ENCODE data around the gene FBXL5.

Gene FBXL5

GRCh38 chr4:15610855-15611254 is 44.3 kb downstream of the FBXL5 start:
- Histone ChIP-seq H3K36me3 (replicated peaks) (peaks cover 3% of the 10 kb centered on the region), H3K27ac (no peak overlapping the region), H3K27me3 (replicated peaks) (no peaks in the 10 kb centered on the region), H3K4me3 (ENCODE audit: low read depth, low read length) (no peak overlapping the region)
- in situ Hi-C loops (cut with HindIII; ENCODE audit: low pct_ligation_motif_present, low sequenced_read_pairs) = no loop called here
- DNase-seq = no peak
- TF ChIP-seq, protein P1, sequence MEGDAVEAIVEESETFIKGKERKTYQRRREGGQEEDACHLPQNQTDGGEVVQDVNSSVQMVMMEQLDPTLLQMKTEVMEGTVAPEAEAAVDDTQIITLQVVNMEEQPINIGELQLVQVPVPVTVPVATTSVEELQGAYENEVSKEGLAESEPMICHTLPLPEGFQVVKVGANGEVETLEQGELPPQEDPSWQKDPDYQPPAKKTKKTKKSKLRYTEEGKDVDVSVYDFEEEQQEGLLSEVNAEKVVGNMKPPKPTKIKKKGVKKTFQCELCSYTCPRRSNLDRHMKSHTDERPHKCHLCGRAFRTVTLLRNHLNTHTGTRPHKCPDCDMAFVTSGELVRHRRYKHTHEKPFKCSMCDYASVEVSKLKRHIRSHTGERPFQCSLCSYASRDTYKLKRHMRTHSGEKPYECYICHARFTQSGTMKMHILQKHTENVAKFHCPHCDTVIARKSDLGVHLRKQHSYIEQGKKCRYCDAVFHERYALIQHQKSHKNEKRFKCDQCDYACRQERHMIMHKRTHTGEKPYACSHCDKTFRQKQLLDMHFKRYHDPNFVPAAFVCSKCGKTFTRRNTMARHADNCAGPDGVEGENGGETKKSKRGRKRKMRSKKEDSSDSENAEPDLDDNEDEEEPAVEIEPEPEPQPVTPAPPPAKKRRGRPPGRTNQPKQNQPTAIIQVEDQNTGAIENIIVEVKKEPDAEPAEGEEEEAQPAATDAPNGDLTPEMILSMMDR (IDR thresholded peaks at IDR 0.05; ENCODE audit: low read depth, low read length, missing control alignments) = no peak

- Histone ChIP-seq H3K27me3 (replicated peaks) (no peaks in the 10 kb centered on the region), H3K27ac (no peak overlapping the region), H3K4me3 (ENCODE audit: low read depth, low read length) (no peak overlapping the region), H3K36me3 (replicated peaks) (peaks cover 12% of the 10 kb centered on the region)
- TF ChIP-seq, protein P1 (IDR thresholded peaks at IDR 0.05; ENCODE audit: low read depth, low read length, missing control alignments) = no peak
- in situ Hi-C loops (cut with HindIII; ENCODE audit: low pct_ligation_motif_present, low sequenced_read_pairs) = no loop called here
- DNase-seq = no peak
Measured at GRCh38 chr4:15605537-15605936, 49.6 kb downstream of the FBXL5 start.

DNA sequence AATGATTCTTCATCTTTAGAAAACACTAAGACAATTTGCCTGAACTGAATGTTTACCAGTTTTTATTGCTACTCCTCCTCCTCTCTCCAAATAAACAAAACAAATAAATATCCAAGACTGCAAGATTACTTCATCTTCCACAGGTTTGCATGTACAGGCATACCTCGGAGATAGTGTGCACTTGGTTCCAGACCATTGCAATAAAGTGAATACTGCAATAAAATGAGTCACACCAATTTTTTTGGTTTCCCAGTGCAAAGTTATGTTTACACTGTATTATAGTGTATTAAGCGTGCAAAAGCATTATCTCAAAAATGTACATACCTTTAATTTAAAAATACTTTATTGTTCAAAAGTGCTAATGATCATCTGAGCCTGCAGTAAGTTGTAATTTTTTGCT is 53.3 kb downstream of the FBXL5 start:
- TF ChIP-seq, protein P1 (IDR thresholded peaks at IDR 0.05; ENCODE audit: low read depth, low read length, missing control alignments) = no peak
- no peaks in the 10 kb centered on the region for H3K27me3 ChIP-seq (replicated peaks)
- in situ Hi-C loops (cut with HindIII; ENCODE audit: low pct_ligation_motif_present, low sequenced_read_pairs) = no loop called here
- DNase-seq = no peak
- no peak overlapping the region for H3K4me3 ChIP-seq (ENCODE audit: low read depth, low read length)
- peaks cover 14% of the 10 kb centered on the region for H3K36me3 ChIP-seq (replicated peaks)
- no peak overlapping the region for H3K27ac ChIP-seq

DNA sequence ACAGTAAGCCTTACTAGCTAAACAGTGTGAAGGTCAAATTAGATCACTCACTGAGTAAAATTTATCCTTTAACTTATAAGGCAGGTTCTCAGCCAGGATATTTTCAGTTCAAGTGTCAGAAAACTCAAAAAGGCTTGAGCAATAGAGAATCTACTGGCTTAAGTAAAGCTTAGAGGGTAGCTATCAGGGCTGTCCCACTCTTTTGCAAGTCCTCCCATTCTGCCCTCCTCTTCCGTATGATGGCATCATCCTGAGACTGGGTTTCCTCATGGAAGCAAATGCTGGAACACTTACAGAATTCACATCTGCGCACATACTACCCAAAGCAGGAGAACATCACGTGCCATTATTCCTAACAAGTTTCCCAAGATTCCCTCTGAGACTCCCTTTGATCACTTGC is 55.0 kb downstream of the FBXL5 start:
- in situ Hi-C loops (cut with HindIII; ENCODE audit: low pct_ligation_motif_present, low sequenced_read_pairs) = no loop called here
- TF ChIP-seq, protein P1 (IDR thresholded peaks at IDR 0.05; ENCODE audit: low read depth, low read length, missing control alignments) = no peak
- peaks cover 8% of the 10 kb centered on the region for H3K36me3 ChIP-seq (replicated peaks)

DNA sequence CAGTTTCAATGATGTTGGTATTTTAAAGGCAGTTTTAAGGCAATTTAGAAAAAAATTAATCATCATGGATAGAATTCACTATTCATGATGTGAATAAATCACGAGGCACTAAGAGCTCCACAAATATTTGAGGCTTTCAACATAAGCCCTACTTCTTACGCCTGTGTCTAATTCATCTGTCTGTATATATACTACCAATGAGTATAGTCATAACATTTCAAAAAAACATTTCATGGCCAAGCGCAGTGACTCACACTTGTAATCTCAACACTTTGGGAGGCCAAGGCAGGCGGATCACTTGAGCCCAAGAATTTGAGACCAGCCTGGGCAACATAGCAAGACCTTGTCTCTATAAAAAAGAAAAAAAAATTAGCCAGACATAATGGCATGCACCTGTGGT is 56.5 kb downstream of the FBXL5 start:
- DNase-seq = peak; percentile 71
- TF ChIP-seq, protein P1 (IDR thresholded peaks at IDR 0.05; ENCODE audit: low read depth, low read length, missing control alignments) = no peak
- Histone ChIP-seq H3K27ac (peak overlapping the region; percentile 27), H3K36me3 (replicated peaks) (peaks cover 7% of the 10 kb centered on the region), H3K27me3 (replicated peaks) (no peaks in the 10 kb centered on the region), H3K4me3 (ENCODE audit: low read depth, low read length) (no peak overlapping the region)
- in situ Hi-C loops (cut with HindIII; ENCODE audit: low pct_ligation_motif_present, low sequenced_read_pairs) = no loop called here

More for the DNA sequence above, 55.0 kb downstream of the FBXL5 start:
- no peak overlapping the region for H3K27ac ChIP-seq
- no peak overlapping the region for H3K4me3 ChIP-seq (ENCODE audit: low read depth, low read length)
- DNase-seq = no peak
- H3K27me3 ChIP-seq (replicated peaks) = no peaks in the 10 kb centered on the region

DNA sequence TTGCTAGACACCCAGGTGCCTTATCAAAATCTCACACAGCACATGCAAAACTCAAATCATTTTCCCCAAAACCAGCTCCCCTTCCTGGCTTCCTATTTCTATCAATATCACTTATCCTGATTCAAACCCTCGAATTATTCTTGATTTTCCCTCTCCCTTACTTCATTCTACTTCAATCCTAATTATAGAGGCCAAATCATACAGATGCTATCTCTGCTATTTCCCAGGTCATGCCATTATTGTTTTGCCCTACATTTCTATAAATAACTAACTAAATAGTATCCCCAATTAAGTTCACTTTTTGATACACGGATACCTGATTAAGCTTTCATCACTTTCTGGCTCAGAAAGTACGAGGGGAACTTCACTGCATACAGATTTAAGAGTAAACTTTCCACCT is 62.4 kb downstream of the FBXL5 start:
- H3K4me3 ChIP-seq (ENCODE audit: low read depth, low read length) = no peak overlapping the region
- TF ChIP-seq, protein P1 (IDR thresholded peaks at IDR 0.05; ENCODE audit: low read depth, low read length, missing control alignments) = no peak
- in situ Hi-C loops (cut with HindIII; ENCODE audit: low pct_ligation_motif_present, low sequenced_read_pairs) = no loop called here
- no peak overlapping the region for H3K27ac ChIP-seq
- peaks cover 1% of the 10 kb centered on the region for H3K36me3 ChIP-seq (replicated peaks)
- no peaks in the 10 kb centered on the region for H3K27me3 ChIP-seq (replicated peaks)
- no peak for DNase-seq
